Transverse colon (tissue), 4 donors: Measurements from ENCODE around the gene NUPR1. TPM values are rescaled to one million over a fixed set of nuclear protein-coding genes. Genes with fewer than 3 reads are reported as not detected.

Experiments
- DNase-seq: peaks from one replicate; pipeline ENCODE4 v3.0.0-alpha.2; 2019
- H3K27ac ChIP-seq, 4 donors: fragments of 200-600 bp; sonication (generic); 2 replicates each; pipeline ENCODE4 v1.5.1; 2016 to 2018; ENCODE audit warnings: inconsistent platforms in 4 of 4
- H3K27me3 ChIP-seq: fragments of 200-600 bp; sonication (generic); 2 replicates; pipeline ENCODE4 v1.5.1; 2017; ENCODE audit warnings: inconsistent platforms
- H3K36me3 ChIP-seq, 4 donors: fragments of 200-600 bp; sonication (generic); 2 replicates each; pipeline ENCODE4 v1.5.1; 2017 to 2019; ENCODE audit warnings: inconsistent platforms in 4 of 4
- H3K4me1 ChIP-seq, 4 donors: fragments of 200-600 bp; sonication (generic); 2 replicates each; pipeline ENCODE4 v1.5.1; 2017 to 2020; ENCODE audit warnings: inconsistent platforms in 4 of 4
- H3K4me3 ChIP-seq, 4 donors: fragments of 200-600 bp; sonication (generic); 1 replicate in 1 of 4; 2 replicates in 3 of 4; pipeline versions ENCODE4 v1.5.1 to v1.6.1; 2017 to 2019; ENCODE audit warnings: inconsistent platforms in 4 of 4
- H3K9me3 ChIP-seq, 2 donors: fragments of 200-600 bp; sonication (generic); 2 replicates each; pipeline ENCODE4 v1.5.1; 2017 to 2019; ENCODE audit warnings: inconsistent platforms in 2 of 2
- CTCF ChIP-seq, 5 experiments: fragments of 200-600 bp in 3 of 5; fragments of 450-650 bp in 2 of 5; sonication (generic) in 3 of 5; IDR thresholded peaks; 1 replicate in 2 of 5; 2 replicates in 3 of 5; pipeline ENCODE4 v1.5.1; 2016 to 2017; ENCODE audit warnings: antibody characterized with exemption in 5 of 5, inconsistent platforms in 3 of 5, mild to moderate bottlenecking in 2 of 5, moderate library complexity in 1 of 5
- EP300 ChIP-seq: sonication (generic); formaldehyde crosslinking; IDR thresholded peaks from one replicate; pipeline ENCODE4 v1.6.1; 2017; ENCODE audit warnings: antibody characterized with exemption, low read depth
- POLR2A ChIP-seq: fragments of 450-650 bp; IDR thresholded peaks from one replicate; pipeline ENCODE4 v1.6.1; 2016; ENCODE audit warnings: antibody characterized with exemption, mild to moderate bottlenecking, moderate library complexity
- POLR2AphosphoS5 ChIP-seq, 3 donors: sonication (generic); formaldehyde crosslinking; IDR thresholded peaks; one replicate each; pipeline ENCODE4 v1.6.1; 2016; ENCODE audit warnings: antibody characterized with exemption in 3 of 3
- WGBS, 2 donors: methylation state at CpG; one replicate each; pipeline ENCODE4 v1.1.5; 2018; ENCODE audit warnings: low coverage in 1 of 2; 5-methylcytosine and 5-hydroxymethylcytosine counted together
- in situ Hi-C, 4 donors: fragments of 200-750 bp; cut with MboI; loops; one replicate each; pipeline versions ENCODE4 v1.15.0 to v1.15.1; 2017; ENCODE audit warnings: low sequenced_read_pairs in 3 of 4, low pct_ligation_motif_present in 1 of 4, low pct_unique_long_range_greater_than_20kb in 1 of 4
- intact Hi-C: fragments of 100-400 bp; cut with DNase I; formaldehyde crosslinking; loops from one replicate; pipeline ENCODE4 v1.15.1; 2023; ENCODE audit warnings: low total_unique reads
- total RNA-seq, 4 donors: library from RNA; depleted of rRNA; stranded (reverse); fragments of >200 nt; gene quantifications; one replicate each; pipeline ENCODE4 v1.1.0, GENCODE V29; 2016

NUPR1 gene
- total RNA-seq, 4 donors from 2014 or later = 15.3 to 85.6 (median 23.6) TPM

- no peaks in the 10 kb centered on the region for H3K27me3 ChIP-seq
- intact Hi-C loops (no loop called here), in situ Hi-C loops (loop anchor here in 1 of 4 donors (10.0 kb wide), 1 partner anchor 60 kb away; no protein-coding TSS in a partner anchor)
- no peaks in the 10 kb centered on the region for H3K9me3 ChIP-seq
- H3K4me3 ChIP-seq = no peak overlapping the region
- H3K4me1 ChIP-seq = peaks cover 0 to 38% (median 16%) of the 10 kb centered on the region in 4 donors
- 72 to 85% methylated on average over 2 to 3 of the region's 3 CpGs for WGBS, 2 donors
- TF ChIP-seq EP300 (no peak), CTCF (IDR thresholded peaks at IDR 0.05) (no peak), POLR2AphosphoS5 (IDR thresholded peaks at IDR 0.05) (no peak), POLR2A (no peak)
- no peak for DNase-seq
- no peak overlapping the region for H3K27ac ChIP-seq
- H3K36me3 ChIP-seq = no peaks in the 10 kb centered on the region
Measured at GRCh38 chr16:28544998-28545397, 6.2 kb upstream of the NUPR1 start.

GRCh38 chr16:28543072-28543471, 4.3 kb upstream of the NUPR1 start:
- H3K36me3 ChIP-seq = no peaks in the 10 kb centered on the region
- intact Hi-C loops = no loop called here
- DNase-seq = peak; percentile 82
- H3K27me3 ChIP-seq = no peaks in the 10 kb centered on the region
- in situ Hi-C loops = loop anchor here in 1 of 4 donors (10.0 kb wide), 1 partner anchor 58 kb away; no protein-coding TSS in a partner anchor
- TF ChIP-seq EP300 = no peak
- TF ChIP-seq POLR2A = peak; percentile 48
- TF ChIP-seq POLR2AphosphoS5 (IDR thresholded peaks at IDR 0.05) = peak in 2 of 3 donors; percentile 47 to 69
- H3K4me1 ChIP-seq = peaks cover 0 to 41% (median 23%) of the 10 kb centered on the region in 4 donors
- H3K9me3 ChIP-seq = no peaks in the 10 kb centered on the region
- peak overlapping the region in 1 of 4 donors; percentile 16 for H3K4me3 ChIP-seq
- WGBS, 2 donors = 28 to 29% methylated on average over 5 to 7 of the region's 7 CpGs
- H3K27ac ChIP-seq = peak overlapping the region; percentile 86 to 95 (median 92)

- no peak for DNase-seq
- Histone ChIP-seq H3K4me3 (peak overlapping the region in 1 of 4 donors; percentile 16), H3K27ac (peak overlapping the region; percentile 86 to 95 (median 92)), H3K4me1 (peaks cover 0 to 45% (median 25%) of the 10 kb centered on the region in 4 donors), H3K36me3 (no peaks in the 10 kb centered on the region), H3K9me3 (no peaks in the 10 kb centered on the region), H3K27me3 (no peaks in the 10 kb centered on the region)
- 40 to 65% methylated on average over 7 of the region's 7 CpGs for WGBS, 2 donors
- intact Hi-C loops (no loop called here), in situ Hi-C loops (loop anchor here in 1 of 4 donors (10.0 kb wide), 1 partner anchor 58 kb away; no protein-coding TSS in a partner anchor)
- TF ChIP-seq EP300 = no peak
- TF ChIP-seq POLR2AphosphoS5 (IDR thresholded peaks at IDR 0.05) = no peak
- TF ChIP-seq POLR2A = no peak
Measured at GRCh38 chr16:28542646-28543045, 3.9 kb upstream of the NUPR1 start.

GRCh38 chr16:28540346-28540745, 1.6 kb upstream of the NUPR1 start:
- H3K27ac ChIP-seq = peak overlapping the region; percentile 91 to 95 (median 94)
- intact Hi-C loops (no loop called here), in situ Hi-C loops (loop anchor here in 1 of 4 donors (10.0 kb wide), 1 partner anchor 56 kb away; no protein-coding TSS in a partner anchor)
- WGBS, 2 donors = 69 to 81% methylated on average over 3 of the region's 3 CpGs
- peaks cover 0 to 66% (median 39%) of the 10 kb centered on the region in 4 donors for H3K4me1 ChIP-seq
- H3K4me3 ChIP-seq = no peak overlapping the region
- DNase-seq = no peak
- no peak for TF ChIP-seq POLR2AphosphoS5 (IDR thresholded peaks at IDR 0.05)
- H3K9me3 ChIP-seq = no peaks in the 10 kb centered on the region
- H3K27me3 ChIP-seq = no peaks in the 10 kb centered on the region
- no peaks in the 10 kb centered on the region for H3K36me3 ChIP-seq

- Histone ChIP-seq H3K9me3 (no peaks in the 10 kb centered on the region), H3K4me1 (peaks cover under 1 to 76% (median 39%) of the 10 kb centered on the region in 4 donors), H3K27me3 (no peaks in the 10 kb centered on the region), H3K27ac (peak overlapping the region; percentile 91 to 95 (median 94)), H3K4me3 (peak overlapping the region; percentile 38 to 61 (median 50)), H3K36me3 (no peaks in the 10 kb centered on the region)
- DNase-seq = peak; percentile 41
- TF ChIP-seq POLR2AphosphoS5 (IDR thresholded peaks at IDR 0.05) (no peak), POLR2A (no peak)
- in situ Hi-C loops = no loop called here
- 0 to 52% methylated on average over 1 to 13 of the region's 13 CpGs for WGBS, 2 donors
- intact Hi-C loops = loop anchor here (1.0 kb wide), 1 partner anchor 47 kb away; no protein-coding TSS in a partner anchor
Measured at GRCh38 chr16:28537964-28538732, 626 bp downstream of the NUPR1 start.

GRCh38 chr16:28537076-28537475, 1.7 kb downstream of the NUPR1 start:
- TF ChIP-seq POLR2A (no peak), CTCF (IDR thresholded peaks at IDR 0.05) (no peak), POLR2AphosphoS5 (IDR thresholded peaks at IDR 0.05) (no peak), EP300 (no peak)
- H3K9me3 ChIP-seq = no peaks in the 10 kb centered on the region
- peak overlapping the region; percentile 26 to 61 (median 42) for H3K4me3 ChIP-seq
- 26 to 50% methylated on average over 5 to 6 of the region's 6 CpGs for WGBS, 2 donors
- peak overlapping the region; percentile 91 to 95 (median 94) for H3K27ac ChIP-seq
- H3K4me1 ChIP-seq = peaks cover 9 to 78% (median 37%) of the 10 kb centered on the region in 4 donors
- H3K36me3 ChIP-seq = no peaks in the 10 kb centered on the region
- in situ Hi-C loops (no loop called here), intact Hi-C loops (no loop called here)
- no peak for DNase-seq
- H3K27me3 ChIP-seq = no peaks in the 10 kb centered on the region
